HepG2 (cell line): ENCODE measurements around the gene GJC1. TPM values are rescaled to one million over a fixed set of nuclear protein-coding genes. Genes with fewer than 3 reads are reported as not detected.
A peak's percentile ranks its signal among the peaks of the same experiment; 100 is the strongest.

Experiments
- AKAP8 ChIP-seq: sonication (generic); formaldehyde crosslinking; IDR thresholded peaks from 2 replicates; pipeline ENCODE4 v1.5.1; 2020; ENCODE audit warnings: mild to moderate bottlenecking, missing genetic modification reagents
- ARID5B ChIP-seq: IDR thresholded peaks from 2 replicates; pipeline ENCODE4 v1.4.0; 2020; ENCODE audit warnings: mild to moderate bottlenecking, missing genetic modification reagents
- BCL6 ChIP-seq: IDR thresholded peaks from 2 replicates; pipeline ENCODE4 v1.6.1; 2016; ENCODE audit warnings: missing genetic modification reagents, missing compliant biosample characterization
- CHD2 ChIP-seq: IDR thresholded peaks from 2 replicates; pipeline ENCODE4 v1.6.1; 2011; ENCODE audit warnings: low read depth, low read length, improper control_type of control experiment
- GFI1 ChIP-seq: sonication (generic); formaldehyde crosslinking; IDR thresholded peaks from 2 replicates; pipeline ENCODE4 v1.5.0; 2020; ENCODE audit warnings: missing genetic modification reagents, mild to moderate bottlenecking, borderline replicate concordance
- HDAC1 ChIP-seq: sonication (generic); formaldehyde crosslinking; IDR thresholded peaks from 2 replicates; pipeline ENCODE4 v1.5.1; 2020; ENCODE audit warnings: mild to moderate bottlenecking, missing genetic modification reagents
- HMGA1 ChIP-seq: sonication (generic); formaldehyde crosslinking; conservative IDR thresholded peaks from 2 replicates; pipeline ENCODE4 v1.4.0; 2020; ENCODE audit warnings: missing genetic modification reagents
- KLF13 ChIP-seq: sonication (generic); formaldehyde crosslinking; IDR thresholded peaks from 2 replicates; pipeline ENCODE4 v1.4.0; 2020; ENCODE audit warnings: mild to moderate bottlenecking, missing genetic modification reagents
- NKX3-1 ChIP-seq: sonication (generic); formaldehyde crosslinking; IDR thresholded peaks from 2 replicates; pipeline ENCODE4 v1.5.0; 2020; ENCODE audit warnings: missing genetic modification reagents
- NR1H2 ChIP-seq: sonication (generic); formaldehyde crosslinking; IDR thresholded peaks from 2 replicates; pipeline ENCODE4 v1.8.1; 2022; ENCODE audit warnings: low read depth, missing genetic modification reagents, borderline replicate concordance
- PATZ1 ChIP-seq: sonication (generic); formaldehyde crosslinking; IDR thresholded peaks from 2 replicates; pipeline ENCODE4 v1.4.0; 2020; ENCODE audit warnings: missing genetic modification reagents
- SKI ChIP-seq: fragments of 450-650 bp; IDR thresholded peaks from one replicate; pipeline ENCODE4 v1.6.1; 2018; ENCODE audit warnings: mild to moderate bottlenecking; ENCODE audit not compliant: partially characterized antibody
- SRF ChIP-seq: IDR thresholded peaks from 2 replicates; pipeline ENCODE4 v1.6.1; 2011; ENCODE audit warnings: mild to moderate bottlenecking, low read depth, low read length, moderate library complexity
- ZBTB4 ChIP-seq: sonication (generic); formaldehyde crosslinking; IDR thresholded peaks from 2 replicates; pipeline ENCODE4 v1.4.0; 2020; ENCODE audit warnings: missing genetic modification reagents, mild to moderate bottlenecking, borderline replicate concordance
- ZBTB7A ChIP-seq: sonication (generic); formaldehyde crosslinking; IDR thresholded peaks from 2 replicates; pipeline ENCODE4 v1.8.0; 2022; ENCODE audit warnings: mild to moderate bottlenecking, missing genetic modification reagents
- ZNF280D ChIP-seq: sonication (generic); formaldehyde crosslinking; IDR thresholded peaks from 2 replicates; pipeline ENCODE4 v1.5.1; 2020; ENCODE audit warnings: mild to moderate bottlenecking, missing genetic modification reagents
- ZNF430 ChIP-seq: sonication (generic); formaldehyde crosslinking; IDR thresholded peaks from 2 replicates; pipeline ENCODE4 v1.9.0; 2021; ENCODE audit warnings: mild to moderate bottlenecking, missing genetic modification reagents
- polyA plus RNA-seq, 8 experiments: library from polyadenylated mRNA; depleted of rRNA in 3 of 8; stranded (reverse) in 7 of 8; unstranded in 1 of 8; fragments of >200 nt; fragmentation: Illumina TruSeq in 4 of 8; extraction: Trizol in 4 of 8; gene quantifications; 2 replicates each; pipeline versions ENCODE4 v1.2.1 to v1.2.3, GENCODE V29; 2011 to 2016; ENCODE audit warnings: low read depth in 4 of 8, missing spikeins in 1 of 8, mixed read lengths in 1 of 8; ENCODE audit not compliant: insufficient read depth in 1 of 8
- total RNA-seq, 5 experiments: library from RNA; depleted of rRNA; stranded (reverse); fragments of >200 nt; fragmentation: Illumina TruSeq; extraction: Trizol; gene quantifications; 2 replicates each; pipeline ENCODE4 v1.2.3, GENCODE V29; 2016; ENCODE audit warnings: low read depth in 1 of 5

Gene GJC1
- total and polyA plus RNA-seq, 2 of the 13 experiments (the other 11 are each of a cell fraction or from before 2014, with no cell fraction given): 1.7 TPM

GRCh38 chr17:44769647-44770084, 60.4 kb downstream of the GJC1 start (continued):
- no peak for TF ChIP-seq SRF
- no peak for TF ChIP-seq GFI1 (CRISPR knock-in tag)
- TF ChIP-seq ZNF280D (CRISPR knock-in tag): no peak
- no peak for TF ChIP-seq ZBTB4 (CRISPR knock-in tag)
- no peak for TF ChIP-seq NR1H2
- peak; percentile 74; the same call in 1 of the 2 replicates for TF ChIP-seq ZBTB7A
- no peak for TF ChIP-seq HMGA1 (CRISPR knock-in tag)
- TF ChIP-seq HDAC1 (CRISPR knock-in tag): peak; percentile 54; the same call in 1 of the 2 replicates
- TF ChIP-seq NKX3-1 (CRISPR knock-in tag): no peak
- TF ChIP-seq SKI: peak; percentile 89
- peak; percentile 62 for TF ChIP-seq ARID5B (CRISPR knock-in tag)
- TF ChIP-seq PATZ1 (CRISPR knock-in tag): peak; percentile 43; the same call in 1 of the 2 replicates
- TF ChIP-seq BCL6 (CRISPR knock-in tag): peak; percentile 62
- no peak for TF ChIP-seq CHD2
- TF ChIP-seq ZNF430 (CRISPR knock-in tag): 0 out of 2 replicates have a peak, but pooled peaks have one; percentile 40
- TF ChIP-seq KLF13 (CRISPR knock-in tag): 0 out of 2 replicates have a peak, but pooled peaks have one; percentile 50
- no peak for TF ChIP-seq AKAP8 (CRISPR knock-in tag)
